SK-N-SH (cell line): Measurements from ENCODE around the gene GNL3L. TPM values are rescaled to one million over a fixed set of nuclear protein-coding genes. Genes with fewer than 3 reads are reported as not detected.

ENCODE experiments used
- CTCF ChIA-PET: fragments of 300-600, 350-600 bp; formaldehyde crosslinking; extraction: SDS; loops from one replicate; lab custom pipeline; 2021; lab: Yijun Ruan, JAX
- POLR2A ChIA-PET: fragments of 350-600 bp; sonication (Branson Sonifier 250); formaldehyde crosslinking; extraction: SDS; loops from one replicate; lab custom pipeline; 2020; ENCODE audit warnings: antibody characterized with exemption, inconsistent platforms; lab: Yijun Ruan, JAX
- DNase-seq: peaks from one replicate; pipeline ENCODE4 v3.0.0; 2012
- H2AFZ ChIP-seq: fragments of 200-600 bp; sonication (generic); 2 replicates; pipeline ENCODE4 v1.8.1; 2016; ENCODE audit warnings: antibody characterized with exemption, mild to moderate bottlenecking, low read depth
- H3F3A ChIP-seq: fragments of 200-600 bp; sonication (generic); replicated peaks from 2 replicates; pipeline ENCODE3; 2016; ENCODE audit warnings: antibody characterized with exemption, mild to moderate bottlenecking; ENCODE audit not compliant: insufficient read depth
- H3K27ac ChIP-seq, 2 experiments: fragments of 200-500 bp in 1 of 2; fragments of 200-600 bp in 1 of 2; sonication (Bioruptor generic) in 1 of 2; sonication (generic), shearing (Covaris generic) in 1 of 2; 2 replicates each; pipeline versions ENCODE4 v1.5.1 to v1.6.1; 2014 to 2016; ENCODE audit warnings: low read depth in 2 of 2, inconsistent platforms in 1 of 2, low read length in 1 of 2, mild to moderate bottlenecking in 1 of 2, mixed read lengths in 1 of 2
- H3K27me3 ChIP-seq: fragments of 200-600 bp; sonication (generic), shearing (Covaris generic); 2 replicates; pipeline ENCODE4 v1.6.1; 2016; ENCODE audit warnings: mixed run types; ENCODE audit not compliant: insufficient read depth
- H3K36me3 ChIP-seq, 2 experiments: fragments of 200-500 bp in 1 of 2; fragments of 200-600 bp in 1 of 2; sonication (Bioruptor generic) in 1 of 2; sonication (generic) in 1 of 2; replicated peaks in 1 of 2; 2 replicates each; pipeline versions ENCODE3 to v1.5.1; 2014 to 2016; ENCODE audit warnings: low read length in 1 of 2, mild to moderate bottlenecking in 1 of 2; ENCODE audit not compliant: insufficient read depth in 2 of 2, control insufficient read depth in 1 of 2
- H3K4me1 ChIP-seq, 2 experiments: fragments of 200-500 bp in 1 of 2; fragments of 200-600 bp in 1 of 2; sonication (Bioruptor generic) in 1 of 2; sonication (generic), shearing (Covaris generic) in 1 of 2; 2 replicates each; pipeline versions ENCODE4 v1.5.1 to v1.6.1; 2014 to 2016; ENCODE audit warnings: low read depth in 1 of 2, low read length in 1 of 2, mixed run types in 1 of 2; ENCODE audit not compliant: insufficient read depth in 2 of 2, control insufficient read depth in 1 of 2
- H3K4me2 ChIP-seq: fragments of 200-600 bp; sonication (generic), shearing (Covaris generic); 2 replicates; pipeline ENCODE4 v1.6.1; 2017; ENCODE audit warnings: mixed run types
- H3K4me3 ChIP-seq, 2 experiments: fragments of 200-500 bp in 1 of 2; fragments of 200-600 bp in 1 of 2; sonication (Bioruptor generic) in 1 of 2; sonication (generic), shearing (Covaris generic) in 1 of 2; 2 replicates each; pipeline versions ENCODE4 v1.5.1 to v1.8.1; 2014 to 2016; ENCODE audit warnings: low read depth in 2 of 2, inconsistent platforms in 1 of 2, low read length in 1 of 2, mild to moderate bottlenecking in 1 of 2, mixed read lengths in 1 of 2, moderate library complexity in 1 of 2
- H3K79me2 ChIP-seq: fragments of 200-600 bp; sonication (generic); 2 replicates; pipeline ENCODE4 v1.8.1; 2017; ENCODE audit warnings: mild to moderate bottlenecking; ENCODE audit not compliant: insufficient read depth
- H3K9ac ChIP-seq: fragments of 200-600 bp; sonication (generic); 2 replicates; pipeline ENCODE4 v1.6.1; 2017; ENCODE audit warnings: mixed run types
- H3K9me2 ChIP-seq: fragments of 200-600 bp; sonication (generic); 2 replicates; pipeline ENCODE4 v1.6.1; 2017; ENCODE audit warnings: mixed run types
- H3K9me3 ChIP-seq: fragments of 200-600 bp; sonication (generic); 2 replicates; pipeline ENCODE4 v1.6.1; 2017; ENCODE audit warnings: mixed run types, mild to moderate bottlenecking, moderate library complexity
- H4K20me1 ChIP-seq: fragments of 200-600 bp; sonication (generic); 2 replicates; pipeline ENCODE4 v1.6.1; 2017; ENCODE audit warnings: mild to moderate bottlenecking, mixed run types; ENCODE audit not compliant: insufficient read depth
- CTCF ChIP-seq: fragments of 200-600 bp; sonication (generic); IDR thresholded peaks from 2 replicates; pipeline ENCODE4 v1.6.1; 2017; ENCODE audit warnings: antibody characterized with exemption, mild to moderate bottlenecking, moderate library complexity
- ELF1 ChIP-seq: IDR thresholded peaks from 2 replicates; pipeline ENCODE4 v1.4.0; 2012
- EZH2phosphoT487 ChIP-seq: fragments of 200-600 bp; sonication (generic); IDR thresholded peaks from 2 replicates; pipeline ENCODE4 v1.6.1; 2017; ENCODE audit warnings: low read depth, mixed run types, mild to moderate bottlenecking, antibody characterized with exemption, moderate library complexity, borderline replicate concordance
- FOXJ3 ChIP-seq: sonication (generic); formaldehyde crosslinking; IDR thresholded peaks from 2 replicates; pipeline ENCODE4 v1.5.1; 2020; ENCODE audit warnings: mild to moderate bottlenecking, missing genetic modification reagents
- FOXM1 ChIP-seq: IDR thresholded peaks from 2 replicates; pipeline ENCODE4 v1.4.0; 2012; ENCODE audit warnings: low read depth, mild to moderate bottlenecking
- JUND ChIP-seq: IDR thresholded peaks from 2 replicates; pipeline ENCODE4 v1.4.0; 2012
- MAX ChIP-seq: IDR thresholded peaks from 2 replicates; pipeline ENCODE4 v1.4.0; 2012; ENCODE audit warnings: low read depth
- MEF2A ChIP-seq: IDR thresholded peaks from 2 replicates; pipeline ENCODE4 v1.4.0; 2012; ENCODE audit warnings: low read depth, borderline replicate concordance
- MXI1 ChIP-seq: IDR thresholded peaks from 2 replicates; pipeline ENCODE4 v1.6.1; 2012; ENCODE audit warnings: mild to moderate bottlenecking, low read depth, low read length, improper control_type of control experiment
- NFIC ChIP-seq: IDR thresholded peaks from 2 replicates; pipeline ENCODE4 v1.4.0; 2012; ENCODE audit warnings: borderline replicate concordance
- NRF1 ChIP-seq: IDR thresholded peaks from 2 replicates; pipeline ENCODE4 v1.6.1; 2012; ENCODE audit warnings: low read depth, mild to moderate bottlenecking, low read length
- POLR2AphosphoS5 ChIP-seq: IDR thresholded peaks from 2 replicates; pipeline ENCODE4 v1.6.1; 2012; ENCODE audit warnings: low read depth, low read length
- RAD21 ChIP-seq: IDR thresholded peaks from 2 replicates; pipeline ENCODE4 v1.6.1; 2012; ENCODE audit warnings: mild to moderate bottlenecking, low read length
- RCOR1 ChIP-seq: fragments of 150-350 bp; IDR thresholded peaks from 2 replicates; pipeline ENCODE4 v1.6.1; 2017; ENCODE audit warnings: antibody characterized with exemption, low read length
- REST ChIP-seq: IDR thresholded peaks from 2 replicates; pipeline ENCODE4 v1.6.1; 2012; ENCODE audit warnings: mild to moderate bottlenecking, low read depth, low read length, moderate library complexity
- RFX5 ChIP-seq: IDR thresholded peaks from 2 replicates; pipeline ENCODE4 v1.6.1; 2012; ENCODE audit warnings: mild to moderate bottlenecking, improper control_type of control experiment, low read length
- RXRA ChIP-seq: IDR thresholded peaks from 2 replicates; pipeline ENCODE4 v1.4.0; 2012; ENCODE audit warnings: low read depth, mild to moderate bottlenecking, borderline replicate concordance
- SIN3A ChIP-seq: IDR thresholded peaks from 2 replicates; pipeline ENCODE4 v1.6.1; 2012; ENCODE audit warnings: low read depth, mild to moderate bottlenecking, low read length, moderate library complexity, borderline replicate concordance
- TAF1 ChIP-seq: IDR thresholded peaks from 2 replicates; pipeline ENCODE4 v1.6.1; 2012; ENCODE audit warnings: low read depth, mild to moderate bottlenecking, low read length, moderate library complexity, borderline replicate concordance
- YY1 ChIP-seq: IDR thresholded peaks from 2 replicates; pipeline ENCODE4 v1.4.0; 2012; ENCODE audit warnings: low read depth, mild to moderate bottlenecking
- WGBS: methylation state at CpG from one replicate; pipeline ENCODE4 v1.1.6; 2017; ENCODE audit warnings: low lambda C conversion rate; 5-methylcytosine and 5-hydroxymethylcytosine counted together
- polyA plus RNA-seq, 3 experiments: library from polyadenylated mRNA; depleted of rRNA; stranded (reverse); fragments of >200 nt; gene quantifications; 2 replicates each; pipeline ENCODE4 v1.2.3, GENCODE V29; 2012
- TF ChIP-seq, protein P1 (sequence below): IDR thresholded peaks from 2 replicates; pipeline ENCODE4; 2012
- TF ChIP-seq, protein P2 (sequence below): IDR thresholded peaks from 2 replicates; pipeline ENCODE4 v1.4.0; 2012; ENCODE audit warnings: low read depth, borderline replicate concordance

Gene GNL3L, protein sequence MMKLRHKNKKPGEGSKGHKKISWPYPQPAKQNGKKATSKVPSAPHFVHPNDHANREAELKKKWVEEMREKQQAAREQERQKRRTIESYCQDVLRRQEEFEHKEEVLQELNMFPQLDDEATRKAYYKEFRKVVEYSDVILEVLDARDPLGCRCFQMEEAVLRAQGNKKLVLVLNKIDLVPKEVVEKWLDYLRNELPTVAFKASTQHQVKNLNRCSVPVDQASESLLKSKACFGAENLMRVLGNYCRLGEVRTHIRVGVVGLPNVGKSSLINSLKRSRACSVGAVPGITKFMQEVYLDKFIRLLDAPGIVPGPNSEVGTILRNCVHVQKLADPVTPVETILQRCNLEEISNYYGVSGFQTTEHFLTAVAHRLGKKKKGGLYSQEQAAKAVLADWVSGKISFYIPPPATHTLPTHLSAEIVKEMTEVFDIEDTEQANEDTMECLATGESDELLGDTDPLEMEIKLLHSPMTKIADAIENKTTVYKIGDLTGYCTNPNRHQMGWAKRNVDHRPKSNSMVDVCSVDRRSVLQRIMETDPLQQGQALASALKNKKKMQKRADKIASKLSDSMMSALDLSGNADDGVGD
- polyA plus RNA-seq (2012; rRNA removed) = 16.3 and 19.4 TPM in 2 replicates
- 12.0 and 15.0 TPM in 2 replicates for polyA plus RNA-seq (2012; cell fraction: cytosol; rRNA removed)
- 21.6 and 27.8 TPM in 2 replicates for polyA plus RNA-seq (2012; cell fraction: nucleus; rRNA removed)

DNA sequence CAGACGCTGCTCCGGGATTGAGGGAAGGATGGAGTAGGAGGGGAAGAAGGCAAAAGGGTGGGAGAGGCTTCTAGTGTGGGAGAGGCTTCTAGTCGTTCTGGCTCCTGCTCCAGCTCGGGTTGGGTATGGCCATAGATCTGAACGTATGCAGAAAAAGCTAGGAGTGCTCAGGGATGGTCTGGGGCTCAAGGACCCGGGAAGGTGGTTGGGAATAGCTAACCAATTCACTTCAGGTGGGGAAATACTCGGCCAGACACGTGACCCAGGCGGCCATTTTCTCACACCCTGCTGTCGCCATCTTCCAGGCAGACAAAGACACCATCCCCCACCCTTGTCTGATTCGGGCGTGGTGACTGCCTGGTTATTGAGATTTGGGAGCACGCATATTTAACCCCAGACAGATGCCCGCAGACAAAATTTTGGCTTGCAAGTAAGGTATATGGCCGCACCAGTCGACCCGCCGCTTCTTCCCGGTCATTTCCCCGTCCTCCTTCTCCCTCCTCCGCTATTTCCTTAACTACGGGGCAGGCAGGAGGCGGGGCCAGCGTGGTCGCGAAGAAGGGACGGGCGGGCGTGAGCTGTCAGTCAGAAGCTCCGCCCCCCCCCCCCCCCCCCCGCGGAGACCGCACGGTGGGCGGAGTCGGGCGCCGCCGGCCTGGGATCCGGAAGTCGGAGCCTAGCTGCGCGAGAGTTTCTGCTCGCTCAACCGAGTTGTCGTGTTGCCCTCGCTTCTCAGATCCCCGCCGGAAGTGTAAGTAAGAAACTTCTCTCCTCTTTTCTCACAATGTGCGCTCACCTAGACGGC is at the start of gene GNL3L:
Gene GNL3L, plus strand, starts transcription at position 668 of the 805 bp plus-strand sequence. CDS start 2,348 bp downstream, outside the sequence.
- WGBS = 36% methylated on average over 35 of the region's 51 CpGs
- DNase-seq = peak; percentile 89
- H2AFZ ChIP-seq = peak within 1 kb of the TSS; percentile 93
- H3K36me3 ChIP-seq = peaks cover 0 to 10% of the 10 kb centered on the region in 2 experiments
- H3K9me2 ChIP-seq = no peaks in the 10 kb centered on the region
- POLR2A ChIA-PET = interaction anchor here (0.6 to 1.4 kb wide), 3 partner anchors 56 to 244 kb away, joined by 3 to 8 read pairs (median 3); no protein-coding TSS in a partner anchor
- H3K79me2 ChIP-seq = peaks cover 45% of the 10 kb centered on the region
- no peaks in the 10 kb centered on the region for H3F3A ChIP-seq
- H3K27me3 ChIP-seq = no peaks in the 10 kb centered on the region; the same call in 1 of the 2 replicates
- H4K20me1 ChIP-seq = no peaks in the 10 kb centered on the region
- peak within 1 kb of the TSS; percentile 68 to 76 for H3K4me3 ChIP-seq
- CTCF ChIA-PET = no interaction called here
- H3K9ac ChIP-seq = peak within 1 kb of the TSS; percentile 88
- peak within 1 kb of the TSS; percentile 79 for H3K4me2 ChIP-seq
- H3K27ac ChIP-seq = peak within 1 kb of the TSS; percentile 75 to 92
- H3K4me1 ChIP-seq = peaks cover 0 to 15% of the 10 kb centered on the region in 2 experiments; a peak in 1 of 4 replicates
- no peaks in the 10 kb centered on the region for H3K9me3 ChIP-seq
- TF ChIP-seq MEF2A (no peak), REST (no peak), NRF1 (peak; percentile 25; the same call in 1 of the 2 replicates), MAX (peak; percentile 94), SIN3A (no peak; the same call in 1 of the 2 replicates), YY1 (peak; percentile 94), TAF1 (peak; percentile 64; the same call in 1 of the 2 replicates), POLR2AphosphoS5 (peak; percentile 83; the same call in 1 of the 2 replicates), NFIC (no peak), RCOR1 (no peak), JUND (no peak), FOXM1 (no peak), RXRA (no peak), RAD21 (no peak), FOXJ3 (CRISPR knock-in tag) (no peak), CTCF (no peak), RFX5 (no peak), ELF1 (peak; percentile 77), EZH2phosphoT487 (no peak), MXI1 (no peak)
- TF ChIP-seq, protein P1, sequence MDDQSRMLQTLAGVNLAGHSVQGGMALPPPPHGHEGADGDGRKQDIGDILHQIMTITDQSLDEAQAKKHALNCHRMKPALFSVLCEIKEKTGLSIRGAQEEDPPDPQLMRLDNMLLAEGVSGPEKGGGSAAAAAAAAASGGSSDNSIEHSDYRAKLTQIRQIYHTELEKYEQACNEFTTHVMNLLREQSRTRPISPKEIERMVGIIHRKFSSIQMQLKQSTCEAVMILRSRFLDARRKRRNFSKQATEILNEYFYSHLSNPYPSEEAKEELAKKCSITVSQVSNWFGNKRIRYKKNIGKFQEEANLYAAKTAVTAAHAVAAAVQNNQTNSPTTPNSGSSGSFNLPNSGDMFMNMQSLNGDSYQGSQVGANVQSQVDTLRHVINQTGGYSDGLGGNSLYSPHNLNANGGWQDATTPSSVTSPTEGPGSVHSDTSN = peak; percentile 90
- TF ChIP-seq, protein P2, sequence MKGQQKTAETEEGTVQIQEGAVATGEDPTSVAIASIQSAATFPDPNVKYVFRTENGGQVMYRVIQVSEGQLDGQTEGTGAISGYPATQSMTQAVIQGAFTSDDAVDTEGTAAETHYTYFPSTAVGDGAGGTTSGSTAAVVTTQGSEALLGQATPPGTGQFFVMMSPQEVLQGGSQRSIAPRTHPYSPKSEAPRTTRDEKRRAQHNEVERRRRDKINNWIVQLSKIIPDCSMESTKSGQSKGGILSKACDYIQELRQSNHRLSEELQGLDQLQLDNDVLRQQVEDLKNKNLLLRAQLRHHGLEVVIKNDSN = peak; percentile 90
